Activated naive CD8-positive, alpha-beta T cell treated with anti-CD3 and anti-CD28 coated beads, Interleukin-2, amount 10 ng/mL, durations not matched to agents 7 days and 5 days (primary cell): ENCODE results near the gene HMGA1. TPM values are rescaled to one million over a fixed set of nuclear protein-coding genes. Genes with fewer than 3 reads are reported as not detected.

Experiments
- ATAC-seq: fragments of 150-1000 bp; cut with Tn5 transposase; one replicate; pipeline ENCODE4 v1.10.0; 2021; ENCODE audit warnings: low read depth, moderate library complexity
- POLR2A ChIA-PET: fragments of 350-600 bp; sonication (Branson Sonifier 250); formaldehyde crosslinking; loops from one replicate; lab custom pipeline; 2021; ENCODE audit warnings: antibody characterized with exemption; lab: Charles Lee
- DNase-seq: peaks from one replicate; pipeline ENCODE4 v3.0.0; 2021
- H3K27ac Mint-ChIP-seq: one replicate; pipeline ENCODE4 v1.8.0; 2022; ENCODE audit warnings: mild to moderate bottlenecking, mixed read lengths
- H3K27me3 Mint-ChIP-seq: one replicate; pipeline ENCODE4 v1.8.0; 2022; ENCODE audit warnings: mild to moderate bottlenecking, moderate library complexity, mixed read lengths
- H3K36me3 Mint-ChIP-seq: one replicate; pipeline ENCODE4 v1.8.0; 2021; ENCODE audit warnings: mild to moderate bottlenecking, mixed read lengths
- H3K4me1 Mint-ChIP-seq: one replicate; pipeline ENCODE4 v1.8.0; 2021; ENCODE audit warnings: mixed read lengths
- H3K4me3 Mint-ChIP-seq: one replicate; pipeline ENCODE4 v1.8.0; 2022; ENCODE audit warnings: mild to moderate bottlenecking, moderate library complexity, mixed read lengths
- H3K9me3 Mint-ChIP-seq: one replicate; pipeline ENCODE4 v1.8.0; 2021; ENCODE audit warnings: mixed read lengths
- total RNA-seq, 2 experiments: library from RNA; stranded (reverse); gene quantifications; one replicate each; pipeline ENCODE4 v1.2.3, GENCODE V29; 2021

The HMGA1 gene
- total RNA-seq, 2 experiments from 2014 or later, result 233 to 247 TPM

DNA sequence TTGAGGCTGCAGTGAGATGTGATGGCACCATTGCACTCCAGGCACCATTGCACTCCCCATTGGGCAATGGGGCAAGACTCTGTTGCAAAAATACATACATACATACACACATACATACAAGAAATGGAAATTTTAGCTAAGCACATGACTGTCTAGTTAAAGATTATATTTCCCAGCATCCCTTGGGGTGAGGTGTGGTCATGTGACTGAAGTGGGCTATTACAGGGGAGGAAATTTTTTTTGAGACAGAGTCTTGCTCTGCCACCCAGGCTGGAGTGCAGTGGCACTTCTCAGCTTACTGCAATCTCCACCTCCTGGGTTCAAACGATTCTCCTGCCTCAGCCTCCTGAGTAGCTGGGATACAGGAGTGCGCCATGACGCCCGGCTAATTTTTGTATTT is 32.0 kb upstream of the HMGA1 start:
- no peak for DNase-seq
- POLR2A ChIA-PET, result interaction anchor here (1.0 kb wide), 1 partner anchor 32 kb away, joined by 3 read pairs; the partner anchor contains the start of gene HMGA1
- Mint-ChIP-seq H3K27ac (no peak overlapping the region), H3K27me3 (no peaks in the 10 kb centered on the region), H3K36me3 (no peaks in the 10 kb centered on the region), H3K4me1 (peaks cover 17% of the 10 kb centered on the region), H3K9me3 (no peaks in the 10 kb centered on the region), H3K4me3 (no peak overlapping the region)
- ATAC-seq, result no peak

DNA sequence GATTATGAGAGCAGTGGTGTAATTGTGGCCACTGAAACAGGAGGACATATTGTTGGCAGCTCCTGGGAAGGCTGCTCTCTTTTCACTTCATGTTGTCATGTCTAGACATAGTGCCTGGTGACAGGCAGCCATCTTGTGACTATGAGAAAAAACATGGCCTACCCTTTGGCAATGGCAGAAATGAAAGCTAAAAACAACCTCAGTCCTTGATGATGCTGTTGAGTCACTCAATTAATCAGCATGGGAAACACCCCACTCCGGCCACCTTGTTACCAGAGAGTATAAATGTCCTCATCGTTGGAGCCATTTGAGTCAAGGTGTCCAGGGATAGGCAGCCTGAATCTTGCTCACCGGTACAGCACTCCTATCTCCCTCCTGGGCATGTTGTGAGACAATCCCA is 31.2 kb upstream of the HMGA1 start:
- POLR2A ChIA-PET, result interaction anchor here (1.0 kb wide), 1 partner anchor 31 kb away, joined by 3 read pairs; the partner anchor contains the start of gene HMGA1
- ATAC-seq (no peak), DNase-seq (no peak)
- Mint-ChIP-seq H3K36me3 (no peaks in the 10 kb centered on the region), H3K4me1 (peaks cover 17% of the 10 kb centered on the region), H3K27me3 (no peaks in the 10 kb centered on the region), H3K27ac (no peak overlapping the region), H3K4me3 (no peak overlapping the region), H3K9me3 (no peaks in the 10 kb centered on the region)

DNA sequence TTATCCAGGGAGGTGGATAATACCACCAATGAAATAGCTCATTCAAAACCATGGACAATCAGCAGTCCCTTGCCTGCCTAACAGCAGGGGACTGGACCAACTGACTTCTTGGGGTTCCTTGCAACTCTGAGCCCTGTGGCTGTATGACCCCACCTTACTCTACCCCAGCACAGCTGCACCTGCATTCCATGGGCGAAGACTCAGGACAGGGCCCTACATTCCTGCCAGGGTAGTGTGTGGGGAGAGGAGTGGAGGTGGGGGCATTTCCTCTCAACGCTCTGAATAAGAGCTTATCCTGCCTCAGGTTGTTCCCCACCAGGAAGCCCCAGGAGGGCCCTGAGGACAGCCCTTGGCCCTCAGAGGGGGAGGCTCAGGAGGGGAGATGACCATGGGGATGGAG is 30.8 kb upstream of the HMGA1 start:
- Mint-ChIP-seq H3K36me3 (no peaks in the 10 kb centered on the region), H3K9me3 (no peaks in the 10 kb centered on the region), H3K4me3 (no peak overlapping the region), H3K27me3 (no peaks in the 10 kb centered on the region), H3K4me1 (peaks cover 17% of the 10 kb centered on the region), H3K27ac (no peak overlapping the region)
- no peak for ATAC-seq
- no peak for DNase-seq
- POLR2A ChIA-PET, result interaction anchor here (2.2 kb wide), 1 partner anchor 31 kb away, joined by 6 read pairs; the partner anchor contains the start of gene HMGA1

- no peaks in the 10 kb centered on the region for H3K9me3 Mint-ChIP-seq
- DNase-seq (no peak), ATAC-seq (no peak)
- H3K27ac Mint-ChIP-seq, result no peak overlapping the region
- peaks cover 17% of the 10 kb centered on the region for H3K4me1 Mint-ChIP-seq
- H3K4me3 Mint-ChIP-seq, result no peak overlapping the region
- POLR2A ChIA-PET, result interaction anchor here (2.2 kb wide), 1 partner anchor 30 kb away, joined by 6 read pairs; the partner anchor contains the start of gene HMGA1
- H3K36me3 Mint-ChIP-seq, result no peaks in the 10 kb centered on the region
- H3K27me3 Mint-ChIP-seq, result no peaks in the 10 kb centered on the region
Measured at GRCh38 chr6:34206726-34207125, 29.9 kb upstream of the HMGA1 start.

GRCh38 chr6:34207695-34208443 is 28.8 kb upstream of the HMGA1 start:
- no peaks in the 10 kb centered on the region for H3K9me3 Mint-ChIP-seq
- H3K27me3 Mint-ChIP-seq, result peaks cover 4% of the 10 kb centered on the region
- H3K27ac Mint-ChIP-seq, result peak overlapping the region; percentile 11
- no peak for DNase-seq
- peaks cover 17% of the 10 kb centered on the region for H3K4me1 Mint-ChIP-seq
- no peak overlapping the region for H3K4me3 Mint-ChIP-seq
- POLR2A ChIA-PET, result interaction anchor here (2.2 kb wide), 1 partner anchor 29 kb away, joined by 6 read pairs; the partner anchor contains the start of gene HMGA1
- peak; percentile 45 for ATAC-seq
- H3K36me3 Mint-ChIP-seq, result no peaks in the 10 kb centered on the region

DNA sequence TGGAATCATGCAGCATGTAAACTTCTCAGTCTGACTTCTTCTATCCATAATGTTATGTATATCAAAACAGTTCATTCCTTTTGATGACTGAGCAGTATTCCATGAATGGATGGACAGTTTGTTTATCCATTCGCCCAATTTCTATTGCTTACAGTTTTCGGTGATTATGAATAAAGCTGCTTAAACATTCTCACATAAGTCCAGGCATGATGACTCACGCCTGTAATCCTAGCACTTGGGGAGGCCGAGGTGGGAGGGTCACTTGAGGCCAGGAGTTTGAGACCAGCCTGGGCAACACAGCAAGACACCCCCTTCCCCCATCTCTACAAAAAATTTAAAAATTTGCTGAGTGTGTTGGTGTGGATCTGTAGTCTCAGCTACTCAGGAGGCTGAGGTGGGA is 22.9 kb upstream of the HMGA1 start:
- POLR2A ChIA-PET, result no interaction called here
- ATAC-seq (no peak), DNase-seq (no peak)
- H3K27me3 Mint-ChIP-seq, result peaks cover 6% of the 10 kb centered on the region
- H3K4me1 Mint-ChIP-seq, result no peaks in the 10 kb centered on the region
- H3K9me3 Mint-ChIP-seq, result no peaks in the 10 kb centered on the region
- H3K4me3 Mint-ChIP-seq, result no peak overlapping the region
- H3K27ac Mint-ChIP-seq, result no peak overlapping the region
- no peaks in the 10 kb centered on the region for H3K36me3 Mint-ChIP-seq

DNA sequence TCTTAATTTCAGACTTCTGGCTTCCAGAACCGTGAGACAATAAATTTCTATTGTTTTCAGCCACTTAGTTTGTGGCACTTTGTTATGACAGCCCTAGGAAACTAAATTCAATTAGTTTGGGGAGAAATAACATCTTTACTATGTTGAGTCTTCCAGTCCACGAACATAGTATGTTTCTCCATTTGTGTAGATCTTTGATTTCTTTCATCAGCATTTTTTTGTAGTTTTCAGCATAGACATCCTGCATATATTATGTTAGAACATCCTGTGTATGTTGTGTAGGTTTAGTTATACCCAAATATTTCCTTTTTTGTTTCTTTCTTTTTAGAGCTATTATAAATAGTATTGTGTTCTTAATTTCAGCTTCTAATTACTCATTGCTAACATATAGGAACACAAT is 18.0 kb upstream of the HMGA1 start:
- POLR2A ChIA-PET, result no interaction called here
- no peak for DNase-seq
- no peaks in the 10 kb centered on the region for H3K9me3 Mint-ChIP-seq
- ATAC-seq, result no peak
- no peaks in the 10 kb centered on the region for H3K36me3 Mint-ChIP-seq
- H3K27me3 Mint-ChIP-seq, result peaks cover 2% of the 10 kb centered on the region
- H3K4me3 Mint-ChIP-seq, result no peak overlapping the region
- peaks cover 3% of the 10 kb centered on the region for H3K4me1 Mint-ChIP-seq
- H3K27ac Mint-ChIP-seq, result no peak overlapping the region

GRCh38 chr6:34223381-34223955 is 13.2 kb upstream of the HMGA1 start:
- no peak for DNase-seq
- Mint-ChIP-seq H3K36me3 (no peaks in the 10 kb centered on the region), H3K4me1 (peaks cover 18% of the 10 kb centered on the region), H3K27me3 (no peaks in the 10 kb centered on the region), H3K27ac (peak overlapping the region; percentile 86), H3K9me3 (no peaks in the 10 kb centered on the region), H3K4me3 (peak overlapping the region; percentile 73)
- POLR2A ChIA-PET, result interaction anchor here (0.5 to 3.7 kb wide), 13 partner anchors 9 to 203 kb away, joined by 3 to 72 read pairs (median 4); partner anchors contain the start of genes HMGA1, NUDT3, RPS10 and SMIM29
- no peak for ATAC-seq

- POLR2A ChIA-PET, result interaction anchor here (0.5 to 3.7 kb wide), 13 partner anchors 9 to 202 kb away, joined by 3 to 72 read pairs (median 4); partner anchors contain the start of genes HMGA1, NUDT3, RPS10 and SMIM29
- peak overlapping the region; percentile 86 for H3K27ac Mint-ChIP-seq
- H3K4me1 Mint-ChIP-seq, result peaks cover 18% of the 10 kb centered on the region
- H3K4me3 Mint-ChIP-seq, result peak overlapping the region; percentile 73
- no peaks in the 10 kb centered on the region for H3K36me3 Mint-ChIP-seq
- no peaks in the 10 kb centered on the region for H3K9me3 Mint-ChIP-seq
- DNase-seq (peak; percentile 95), ATAC-seq (peak; percentile 97)
- H3K27me3 Mint-ChIP-seq, result no peaks in the 10 kb centered on the region
Measured at GRCh38 chr6:34223956-34224940, 12.4 kb upstream of the HMGA1 start.

DNA sequence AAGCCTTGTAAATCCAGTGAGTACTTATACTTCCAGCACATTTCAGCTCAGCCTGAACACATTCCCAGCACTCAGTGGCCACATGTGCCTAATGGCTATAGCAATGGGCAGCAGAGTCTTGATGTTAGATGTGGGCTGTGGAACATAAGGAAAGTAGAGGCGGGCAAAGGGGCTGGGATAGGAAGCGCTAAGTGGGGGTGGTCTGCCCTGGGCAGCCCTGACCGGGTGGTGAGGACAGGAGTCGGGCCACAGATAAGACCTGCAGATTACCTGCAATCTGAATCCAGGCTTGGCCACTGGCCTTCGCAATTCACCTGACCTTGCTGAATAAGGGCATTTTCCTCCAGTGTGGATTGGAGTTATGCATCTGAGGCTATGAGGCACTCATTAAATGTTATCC is 11.1 kb upstream of the HMGA1 start:
- Mint-ChIP-seq H3K4me3 (no peak overlapping the region), H3K9me3 (no peaks in the 10 kb centered on the region), H3K27ac (no peak overlapping the region), H3K4me1 (peaks cover 18% of the 10 kb centered on the region), H3K27me3 (no peaks in the 10 kb centered on the region), H3K36me3 (no peaks in the 10 kb centered on the region)
- no peak for DNase-seq
- POLR2A ChIA-PET, result interaction anchor here (0.7 to 3.2 kb wide), 3 partner anchors 11 to 199 kb away, joined by 3 to 45 read pairs (median 3); partner anchors contain the start of gene HMGA1
- no peak for ATAC-seq

GRCh38 chr6:34226066-34226465 is 10.6 kb upstream of the HMGA1 start:
- ATAC-seq (no peak), DNase-seq (no peak)
- H3K4me3 Mint-ChIP-seq, result no peak overlapping the region
- no peaks in the 10 kb centered on the region for H3K36me3 Mint-ChIP-seq
- H3K27ac Mint-ChIP-seq, result peak overlapping the region; percentile 43
- peaks cover 18% of the 10 kb centered on the region for H3K4me1 Mint-ChIP-seq
- H3K27me3 Mint-ChIP-seq, result no peaks in the 10 kb centered on the region
- POLR2A ChIA-PET, result interaction anchor here (1.0 to 3.2 kb wide), 2 partner anchors 11 to 199 kb away, joined by 3 to 45 read pairs; partner anchors contain the start of gene HMGA1
- no peaks in the 10 kb centered on the region for H3K9me3 Mint-ChIP-seq

DNA sequence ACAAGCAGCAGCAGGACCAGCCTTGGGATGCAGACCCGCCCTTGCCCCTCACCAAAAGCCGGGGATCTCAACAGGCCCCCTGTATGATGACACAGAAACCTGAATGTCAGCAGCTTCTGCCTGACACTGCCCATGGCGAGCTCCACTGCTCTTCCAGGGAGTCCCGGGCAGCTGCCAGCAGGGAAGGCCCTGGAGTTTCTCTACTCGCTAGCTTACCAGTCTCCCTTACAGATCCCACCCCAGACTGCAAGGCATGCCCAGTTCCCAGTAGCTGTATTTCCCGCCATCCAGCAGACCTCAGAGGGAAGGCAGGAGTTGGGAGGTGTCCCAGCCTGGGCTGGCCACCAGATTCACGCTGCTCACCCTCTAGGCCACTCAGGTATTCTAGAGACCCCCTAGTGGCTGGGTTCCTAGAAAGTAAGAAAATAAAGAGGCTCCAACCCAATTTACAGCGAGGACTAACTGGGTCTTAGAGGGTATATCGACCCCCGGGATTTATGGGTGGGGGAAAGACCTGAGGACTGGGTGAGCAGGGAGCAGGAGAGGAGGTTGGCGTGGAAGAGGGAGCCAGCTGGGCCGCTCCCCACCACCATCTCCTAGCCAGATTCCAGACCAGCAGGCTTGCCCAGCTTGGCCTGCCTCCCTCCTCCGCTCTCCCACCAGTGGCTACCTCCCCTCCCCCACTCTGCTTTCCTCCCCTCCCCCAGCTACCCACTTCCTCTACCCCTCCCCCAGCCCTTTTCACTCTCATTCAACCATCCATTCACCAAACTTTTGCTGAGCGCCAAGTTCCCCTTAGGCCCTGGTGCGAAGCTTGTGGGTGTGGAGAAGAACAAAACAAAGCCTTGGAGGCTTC is 9.7 kb upstream of the HMGA1 start:
- Mint-ChIP-seq H3K27me3 (no peaks in the 10 kb centered on the region), H3K9me3 (no peaks in the 10 kb centered on the region), H3K36me3 (no peaks in the 10 kb centered on the region), H3K4me1 (peaks cover 18% of the 10 kb centered on the region), H3K4me3 (no peak overlapping the region), H3K27ac (peak overlapping the region; percentile 45)
- DNase-seq, result no peak
- no peak for ATAC-seq
- POLR2A ChIA-PET, result interaction anchor here (0.6 to 3.2 kb wide), 3 partner anchors 10 to 445 kb away, joined by 3 to 45 read pairs (median 4); partner anchors contain the start of gene HMGA1
